Neural progenitor cell (in vitro differentiated cells): ENCODE results near the gene SERPINB10. TPM values are rescaled to one million over a fixed set of nuclear protein-coding genes. Genes with fewer than 3 reads are reported as not detected.
"Not testable (repeated sequence)": the region's sequence is repeated elsewhere in the genome, so short reads cannot be mapped to it uniquely, and the experiment has no call there.

Experiments
- DNase-seq: peaks from one replicate; pipeline ENCODE4 v3.0.0-alpha.2; 2016; ENCODE audit warnings: low spot score
- H2AFZ ChIP-seq: fragments of 200-600 bp; sonication (generic); replicated peaks from 2 replicates; pipeline ENCODE4 v1.6.1; 2016; ENCODE audit warnings: antibody characterized with exemption
- H3F3A ChIP-seq: fragments of 200-600 bp; sonication (generic); 2 replicates; pipeline ENCODE4 v1.6.1; 2016; ENCODE audit warnings: antibody characterized with exemption, low read depth
- H3K27ac ChIP-seq: fragments of 200-600 bp; sonication (generic); 2 replicates; pipeline ENCODE4 v1.5.1; 2016; ENCODE audit warnings: mild to moderate bottlenecking
- H3K27me3 ChIP-seq: fragments of 200-600 bp; sonication (generic); 2 replicates; pipeline ENCODE4 v1.6.1; 2016; ENCODE audit warnings: mild to moderate bottlenecking, moderate library complexity
- H3K36me3 ChIP-seq: fragments of 200-600 bp; sonication (generic); 2 replicates; pipeline ENCODE4 v1.5.1; 2016
- H3K4me1 ChIP-seq: fragments of 200-600 bp; sonication (generic); 2 replicates; pipeline ENCODE4 v1.6.1; 2016; ENCODE audit warnings: mixed run types
- H3K4me2 ChIP-seq: fragments of 200-600 bp; sonication (generic); 2 replicates; pipeline ENCODE4 v1.6.1; 2016
- H3K4me3 ChIP-seq: fragments of 200-600 bp; sonication (generic); 2 replicates; pipeline ENCODE4 v1.5.1; 2016
- H3K79me2 ChIP-seq: fragments of 200-600 bp; sonication (generic); 2 replicates; pipeline ENCODE4 v1.6.1; 2016; ENCODE audit warnings: low read depth
- H3K9ac ChIP-seq: fragments of 200-600 bp; sonication (generic); 2 replicates; pipeline ENCODE4 v1.6.1; 2016
- H3K9me3 ChIP-seq: fragments of 200-600 bp; sonication (generic); 2 replicates; pipeline ENCODE4 v1.5.1; 2016; ENCODE audit warnings: low read depth
- H4K20me1 ChIP-seq: fragments of 200-600 bp; sonication (generic); 2 replicates; pipeline ENCODE4 v1.6.1; 2016; ENCODE audit warnings: low read depth
- H3K27ac Mint-ChIP-seq: 3 replicates; pipeline ENCODE4 v1.8.0; 2021; ENCODE audit warnings: mixed read lengths
- H3K27me3 Mint-ChIP-seq: 2 replicates; pipeline ENCODE4 v1.8.0; 2022; ENCODE audit warnings: low read depth, mild to moderate bottlenecking, inconsistent platforms, moderate library complexity, mixed read lengths; ENCODE audit not compliant: insufficient read depth
- H3K36me3 Mint-ChIP-seq: 3 replicates; pipeline ENCODE4 v1.8.0; 2021; ENCODE audit warnings: mixed read lengths
- H3K4me1 Mint-ChIP-seq: 3 replicates; pipeline ENCODE4 v1.8.0; 2021; ENCODE audit warnings: mixed read lengths
- H3K4me3 Mint-ChIP-seq: 3 replicates; pipeline ENCODE4 v1.8.0; 2021; ENCODE audit warnings: mild to moderate bottlenecking, moderate library complexity, mixed read lengths
- H3K9me3 Mint-ChIP-seq: 3 replicates; pipeline ENCODE4 v1.8.0; 2020; ENCODE audit warnings: mixed read lengths
- CTCF ChIP-seq: fragments of 200-600 bp; sonication (generic); IDR thresholded peaks from 2 replicates; pipeline ENCODE4 v1.5.1; 2017; ENCODE audit warnings: antibody characterized with exemption, mild to moderate bottlenecking
- EZH2 ChIP-seq: fragments of 200-600 bp; sonication (generic); IDR thresholded peaks from 2 replicates; pipeline ENCODE4 v1.6.1; 2017; ENCODE audit warnings: antibody characterized with exemption, mild to moderate bottlenecking, moderate library complexity
- EZH2phosphoT487 ChIP-seq: fragments of 200-600 bp; sonication (generic); IDR thresholded peaks from 2 replicates; pipeline ENCODE4 v1.6.1; 2017; ENCODE audit warnings: antibody characterized with exemption
- total RNA-seq: library from RNA; depleted of rRNA; stranded (reverse); fragments of >200 nt; gene quantifications from 2 replicates; pipeline ENCODE4 v1.2.3, GENCODE V29; 2015; ENCODE audit warnings: low replicate concordance

The SERPINB10 gene
- total RNA-seq, 1 donor from 2014 or later, result not detected

- Mint-ChIP-seq H3K36me3 (no peaks in the 10 kb centered on the region), H3K9me3 (no peaks in the 10 kb centered on the region), H3K27ac (no peak overlapping the region), H3K27me3 (no peaks in the 10 kb centered on the region), H3K4me1 (no peaks in the 10 kb centered on the region), H3K4me3 (no peak overlapping the region)
- Histone ChIP-seq H3K4me1 (no peaks in the 10 kb centered on the region), H3K9me3 (no peaks in the 10 kb centered on the region), H4K20me1 (no peaks in the 10 kb centered on the region), H3F3A (no peaks in the 10 kb centered on the region), H2AFZ (no peak overlapping the region), H3K4me3 (no peak overlapping the region), H3K9ac (no peak overlapping the region), H3K79me2 (no peaks in the 10 kb centered on the region), H3K27ac (no peak overlapping the region), H3K27me3 (no peaks in the 10 kb centered on the region), H3K36me3 (no peaks in the 10 kb centered on the region), H3K4me2 (no peak overlapping the region)
- TF ChIP-seq EZH2 (no peak), CTCF (no peak), EZH2phosphoT487 (no peak)
- DNase-seq, result no peak
Measured at GRCh38 chr18:63917817-63918216, 10.1 kb downstream of the SERPINB10 start.

- Histone ChIP-seq H3K9ac (no peak overlapping the region), H3K36me3 (no peaks in the 10 kb centered on the region), H3K9me3 (no peaks in the 10 kb centered on the region), H3K4me1 (no peaks in the 10 kb centered on the region), H3K4me2 (no peak overlapping the region), H3K79me2 (no peaks in the 10 kb centered on the region), H4K20me1 (no peaks in the 10 kb centered on the region), H2AFZ (no peak overlapping the region), H3F3A (no peaks in the 10 kb centered on the region), H3K27me3 (no peaks in the 10 kb centered on the region), H3K27ac (no peak overlapping the region), H3K4me3 (no peak overlapping the region)
- Mint-ChIP-seq H3K27me3 (no peaks in the 10 kb centered on the region), H3K4me1 (peaks cover 2% of the 10 kb centered on the region), H3K36me3 (no peaks in the 10 kb centered on the region), H3K4me3 (no peak overlapping the region), H3K27ac (no peak overlapping the region), H3K9me3 (no peaks in the 10 kb centered on the region)
- TF ChIP-seq EZH2phosphoT487 (no peak), EZH2 (no peak), CTCF (no peak)
- no peak for DNase-seq
Measured at GRCh38 chr18:63922049-63922448, 14.3 kb downstream of the SERPINB10 start.

- Mint-ChIP-seq H3K27me3 (no peaks in the 10 kb centered on the region), H3K4me1 (peaks cover 2% of the 10 kb centered on the region), H3K27ac (no peak overlapping the region), H3K36me3 (no peaks in the 10 kb centered on the region), H3K4me3 (no peak overlapping the region), H3K9me3 (no peaks in the 10 kb centered on the region)
- Histone ChIP-seq H3K4me3 (no peak overlapping the region), H3K9me3 (no peaks in the 10 kb centered on the region), H3K4me2 (no peak overlapping the region), H2AFZ (no peak overlapping the region), H4K20me1 (no peaks in the 10 kb centered on the region), H3K27me3 (no peaks in the 10 kb centered on the region), H3K4me1 (no peaks in the 10 kb centered on the region), H3K27ac (no peak overlapping the region), H3F3A (no peaks in the 10 kb centered on the region), H3K79me2 (no peaks in the 10 kb centered on the region), H3K36me3 (no peaks in the 10 kb centered on the region), H3K9ac (no peak overlapping the region)
- no peak for DNase-seq
- TF ChIP-seq CTCF (no peak), EZH2 (no peak), EZH2phosphoT487 (no peak)
Measured at GRCh38 chr18:63924551-63924950, 16.8 kb downstream of the SERPINB10 start.

GRCh38 chr18:63928331-63928730 lies 20.6 kb downstream of the SERPINB10 start:
- Mint-ChIP-seq H3K4me3 (no peak overlapping the region), H3K27me3 (no peaks in the 10 kb centered on the region), H3K4me1 (peaks cover 2% of the 10 kb centered on the region), H3K27ac (no peak overlapping the region), H3K9me3 (no peaks in the 10 kb centered on the region), H3K36me3 (no peaks in the 10 kb centered on the region)
- Histone ChIP-seq H3K27ac (no peak overlapping the region), H3K79me2 (no peaks in the 10 kb centered on the region), H3K36me3 (no peaks in the 10 kb centered on the region), H4K20me1 (no peaks in the 10 kb centered on the region), H3K4me1 (no peaks in the 10 kb centered on the region), H3K9me3 (no peaks in the 10 kb centered on the region), H3K4me2 (no peak overlapping the region), H3K27me3 (peaks cover 9% of the 10 kb centered on the region), H3F3A (no peaks in the 10 kb centered on the region), H3K9ac (no peak overlapping the region), H3K4me3 (no peak overlapping the region), H2AFZ (no peak overlapping the region)
- no peak for DNase-seq
- TF ChIP-seq CTCF (no peak), EZH2 (no peak), EZH2phosphoT487 (no peak)

GRCh38 chr18:63929369-63929768 lies 21.6 kb downstream of the SERPINB10 start:
- H3K27me3 ChIP-seq, result peaks cover 19% of the 10 kb centered on the region
- H3K4me1 Mint-ChIP-seq, H3K4me2 ChIP-seq, H3K9me3 Mint-ChIP-seq, H3K79me2 ChIP-seq, H3K4me1 ChIP-seq, H3K9ac ChIP-seq, H3K27ac ChIP-seq, H2AFZ ChIP-seq, H3K27ac Mint-ChIP-seq, H3K9me3 ChIP-seq, DNase-seq, H3K4me3 ChIP-seq, H3K36me3 ChIP-seq, H3K36me3 Mint-ChIP-seq, H3K4me3 Mint-ChIP-seq, H3F3A ChIP-seq, H4K20me1 ChIP-seq, H3K27me3 Mint-ChIP-seq: not testable (repeated sequence)
